ENCODE data around the gene STOML3.

The STOML3 gene

DNA sequence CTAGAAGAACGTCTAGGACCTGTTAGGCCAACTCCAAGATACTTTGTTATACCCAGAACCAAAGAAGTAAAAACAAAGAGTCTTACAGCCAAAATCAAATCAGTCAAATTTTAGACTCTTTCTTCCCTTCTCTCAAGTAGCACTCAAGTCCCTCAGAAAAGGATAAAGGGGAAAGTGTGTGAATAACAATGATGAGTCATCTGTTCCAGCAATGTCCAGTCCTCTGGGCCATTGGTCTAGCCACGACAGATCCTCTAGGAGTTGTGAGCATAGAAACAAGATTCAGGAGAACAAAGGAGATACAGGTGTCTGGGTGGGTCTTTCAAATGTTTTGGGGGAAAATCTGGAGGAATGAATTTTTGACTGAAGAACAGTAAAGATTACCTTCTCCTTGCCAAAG, 36.3 kb downstream of the STOML3 start:
- no peak overlapping the region for H3K4ac ChIP-seq (ENCODE audit: low read depth in 1 of 2, low read length in 2 of 2)
- H2BK12ac ChIP-seq (ENCODE audit: low read length in 2 of 2), result no peak overlapping the region

DNA sequence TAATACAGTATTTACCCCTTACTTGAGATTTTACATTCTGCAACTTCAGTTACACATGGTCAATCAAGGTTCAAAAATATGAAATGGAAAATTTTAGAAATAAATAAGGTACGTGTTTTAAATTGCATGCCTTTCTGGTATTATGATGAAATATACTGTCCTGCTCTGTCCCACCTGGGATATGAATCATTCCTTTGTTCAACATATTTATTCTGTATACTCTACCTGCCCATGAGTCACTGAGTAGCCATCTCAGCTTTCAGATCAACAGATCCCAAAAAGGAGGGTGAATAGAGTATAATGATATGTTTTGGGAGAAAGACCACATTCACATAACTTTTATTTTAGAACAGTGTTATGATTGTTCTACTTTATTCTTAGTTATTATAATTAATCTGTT, 37.8 kb downstream of the STOML3 start:
- no peak overlapping the region for H4K8ac ChIP-seq (ENCODE audit: low read length)
- H3K79me1 ChIP-seq (replicated peaks; ENCODE audit: low read length, poor library complexity, severe bottlenecking), result no peaks in the 10 kb centered on the region
- WGBS, result no CpG with 5 or more reads among the region's 1 CpG
- no peak overlapping the region for H4K91ac ChIP-seq (ENCODE audit: low read length)
- H2BK12ac ChIP-seq (ENCODE audit: low read length in 2 of 2), result no peak overlapping the region
- no peaks in the 10 kb centered on the region for H3K36me3 ChIP-seq (ENCODE audit: control insufficient read depth in 1 of 2, insufficient read depth in 2 of 2, low read depth in 1 of 2, low read length in 2 of 2)
- H3K4ac ChIP-seq (ENCODE audit: low read depth in 1 of 2, low read length in 2 of 2), result no peak overlapping the region
- H2BK120ac ChIP-seq (ENCODE audit: low read depth, low read length), result no peak overlapping the region
- H3K9me3 ChIP-seq (ENCODE audit: control insufficient read depth, low read length), result no peaks in the 10 kb centered on the region
- no peak overlapping the region for H3K27ac ChIP-seq (ENCODE audit: low read length, poor library complexity, severe bottlenecking)
- H3K4me2 ChIP-seq (ENCODE audit: low read length, poor library complexity, severe bottlenecking), result no peak overlapping the region
- H3K18ac ChIP-seq (ENCODE audit: low read depth in 1 of 2, low read length in 2 of 2), result no peak overlapping the region
- no peaks in the 10 kb centered on the region for H3K4me1 ChIP-seq (ENCODE audit: control insufficient read depth, insufficient read depth, low read depth, low read length)
- H2BK15ac ChIP-seq (ENCODE audit: low read depth, poor library complexity, severe bottlenecking), result no peak overlapping the region
- no peak for DNase-seq
- H3K14ac ChIP-seq (ENCODE audit: low read length in 2 of 2), result no peak overlapping the region
- H2AFZ ChIP-seq (ENCODE audit: low read depth, low read length), result no peak overlapping the region
- no peak overlapping the region for H3K4me3 ChIP-seq (ENCODE audit: insufficient read depth in 1 of 2, low read depth in 1 of 2, low read length in 2 of 2)
- H3K23ac ChIP-seq (ENCODE audit: low read length in 2 of 2), result no peak overlapping the region
- H2AK5ac ChIP-seq (ENCODE audit: low read length, severe bottlenecking), result no peak overlapping the region
- no peak overlapping the region for H2BK5ac ChIP-seq (ENCODE audit: low read depth, low read length, poor library complexity, severe bottlenecking)
- no peaks in the 10 kb centered on the region for H3K27me3 ChIP-seq (ENCODE audit: control insufficient read depth in 1 of 2, insufficient read depth in 1 of 2, low read length in 2 of 2)
- H3K9ac ChIP-seq (ENCODE audit: low read length), result no peak overlapping the region

More for the DNA sequence above, 36.3 kb downstream of the STOML3 start:
- H2AFZ ChIP-seq (ENCODE audit: low read depth, low read length), result no peak overlapping the region
- H3K4me2 ChIP-seq (ENCODE audit: low read length, poor library complexity, severe bottlenecking), result no peak overlapping the region
- no peak overlapping the region for H4K91ac ChIP-seq (ENCODE audit: low read length)
- no peak overlapping the region for H4K8ac ChIP-seq (ENCODE audit: low read length)
- H3K9me3 ChIP-seq (ENCODE audit: control insufficient read depth, low read length), result no peaks in the 10 kb centered on the region
- H3K27me3 ChIP-seq (ENCODE audit: control insufficient read depth in 1 of 2, insufficient read depth in 1 of 2, low read length in 2 of 2), result no peaks in the 10 kb centered on the region
- 56% methylated on average over 2 of the region's 2 CpGs for WGBS
- no peak overlapping the region for H3K23ac ChIP-seq (ENCODE audit: low read length in 2 of 2)
- no peak overlapping the region for H3K4me3 ChIP-seq (ENCODE audit: insufficient read depth in 1 of 2, low read depth in 1 of 2, low read length in 2 of 2)
- H3K27ac ChIP-seq (ENCODE audit: low read length, poor library complexity, severe bottlenecking), result no peak overlapping the region
- H2BK15ac ChIP-seq (ENCODE audit: low read depth, poor library complexity, severe bottlenecking), result no peak overlapping the region
- no peak overlapping the region for H3K18ac ChIP-seq (ENCODE audit: low read depth in 1 of 2, low read length in 2 of 2)
- no peak overlapping the region for H3K9ac ChIP-seq (ENCODE audit: low read length)
- no peak overlapping the region for H2BK120ac ChIP-seq (ENCODE audit: low read depth, low read length)
- H3K14ac ChIP-seq (ENCODE audit: low read length in 2 of 2), result no peak overlapping the region
- H3K79me1 ChIP-seq (replicated peaks; ENCODE audit: low read length, poor library complexity, severe bottlenecking), result no peaks in the 10 kb centered on the region
- no peaks in the 10 kb centered on the region for H3K4me1 ChIP-seq (ENCODE audit: control insufficient read depth, insufficient read depth, low read depth, low read length)
- no peak overlapping the region for H2BK5ac ChIP-seq (ENCODE audit: low read depth, low read length, poor library complexity, severe bottlenecking)
- H2AK5ac ChIP-seq (ENCODE audit: low read length, severe bottlenecking), result no peak overlapping the region
- peak; percentile 3 for DNase-seq
- H3K36me3 ChIP-seq (ENCODE audit: control insufficient read depth in 1 of 2, insufficient read depth in 2 of 2, low read depth in 1 of 2, low read length in 2 of 2), result no peaks in the 10 kb centered on the region

DNA sequence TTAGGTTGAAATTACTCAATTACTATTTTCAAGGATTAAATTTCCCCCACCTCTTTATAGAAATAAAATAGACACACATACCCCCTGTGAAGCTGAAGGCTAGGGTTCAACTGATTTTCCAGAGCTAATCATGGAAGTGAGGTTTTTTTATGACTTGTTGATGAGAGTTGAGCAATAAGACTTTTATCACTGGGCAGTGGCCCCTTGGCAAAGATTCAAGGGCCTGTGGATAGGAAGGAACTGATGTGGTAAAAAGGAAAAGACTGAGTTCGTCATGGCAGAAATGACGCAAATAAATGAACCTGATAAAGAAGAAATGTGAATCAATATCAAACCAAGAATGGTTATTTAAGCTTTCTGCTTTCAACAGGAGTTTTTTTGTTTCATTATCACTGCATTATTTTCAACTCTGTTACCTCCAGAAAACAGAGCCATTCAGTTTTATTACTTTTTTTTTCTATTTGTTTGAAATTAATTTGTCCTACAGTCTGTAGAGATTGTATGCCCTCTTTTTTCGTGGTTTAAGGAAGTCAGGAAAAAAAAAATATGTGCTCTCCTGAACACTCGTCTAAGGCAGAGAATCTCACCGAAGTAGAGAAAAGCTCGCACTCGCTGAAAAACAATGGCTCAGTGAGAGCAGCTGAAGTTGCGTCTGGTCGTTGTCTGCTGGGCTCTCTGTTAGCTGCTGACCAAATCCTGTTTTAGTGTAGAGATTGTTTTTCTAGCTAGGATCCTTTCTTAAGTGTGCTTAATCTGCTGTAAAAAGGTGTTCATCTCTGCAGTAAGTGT, 38.9 kb downstream of the STOML3 start:
- Histone ChIP-seq H4K91ac (ENCODE audit: low read length) (no peak overlapping the region), H3K9me3 (ENCODE audit: control insufficient read depth, low read length) (no peaks in the 10 kb centered on the region), H4K8ac (ENCODE audit: low read length) (no peak overlapping the region), H3K79me1 (replicated peaks; ENCODE audit: low read length, poor library complexity, severe bottlenecking) (no peaks in the 10 kb centered on the region), H2AFZ (ENCODE audit: low read depth, low read length) (no peak overlapping the region), H2BK15ac (ENCODE audit: low read depth, poor library complexity, severe bottlenecking) (no peak overlapping the region), H2BK5ac (ENCODE audit: low read depth, low read length, poor library complexity, severe bottlenecking) (no peak overlapping the region), H3K23ac (ENCODE audit: low read length in 2 of 2) (no peak overlapping the region), H2BK12ac (ENCODE audit: low read length in 2 of 2) (no peak overlapping the region), H3K4me3 (ENCODE audit: insufficient read depth in 1 of 2, low read depth in 1 of 2, low read length in 2 of 2) (no peak overlapping the region), H3K9ac (ENCODE audit: low read length) (no peak overlapping the region), H3K36me3 (ENCODE audit: control insufficient read depth in 1 of 2, insufficient read depth in 2 of 2, low read depth in 1 of 2, low read length in 2 of 2) (no peaks in the 10 kb centered on the region), H3K14ac (ENCODE audit: low read length in 2 of 2) (no peak overlapping the region), H3K4ac (ENCODE audit: low read depth in 1 of 2, low read length in 2 of 2) (no peak overlapping the region), H3K4me2 (ENCODE audit: low read length, poor library complexity, severe bottlenecking) (no peak overlapping the region), H3K27ac (ENCODE audit: low read length, poor library complexity, severe bottlenecking) (no peak overlapping the region), H2BK120ac (ENCODE audit: low read depth, low read length) (no peak overlapping the region), H2AK5ac (ENCODE audit: low read length, severe bottlenecking) (no peak overlapping the region), H3K4me1 (ENCODE audit: control insufficient read depth, insufficient read depth, low read depth, low read length) (no peaks in the 10 kb centered on the region), H3K18ac (ENCODE audit: low read depth in 1 of 2, low read length in 2 of 2) (no peak overlapping the region), H3K27me3 (ENCODE audit: control insufficient read depth in 1 of 2, insufficient read depth in 1 of 2, low read length in 2 of 2) (no peaks in the 10 kb centered on the region)
- 80% methylated on average over 8 of the region's 9 CpGs for WGBS
- DNase-seq, result no peak

DNA sequence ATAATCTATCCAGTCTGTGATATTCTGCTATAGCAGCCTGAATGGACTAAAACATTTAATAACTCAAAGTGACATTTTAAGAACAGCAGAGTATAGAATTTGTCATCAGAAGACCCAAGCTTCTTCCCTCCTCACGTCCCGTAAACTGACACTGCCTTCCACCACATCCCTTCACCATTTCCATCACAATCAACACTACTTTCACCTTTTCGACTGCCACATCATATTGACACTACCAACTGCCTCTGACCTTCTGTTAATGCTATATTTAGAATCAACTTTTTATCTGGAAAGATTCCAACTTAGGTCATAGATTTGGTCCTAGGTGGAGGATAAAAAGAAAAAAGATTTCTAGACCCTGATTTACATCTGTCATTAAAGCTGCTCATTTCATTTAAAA, 39.6 kb downstream of the STOML3 start:
- no peak overlapping the region for H4K8ac ChIP-seq (ENCODE audit: low read length)
- no peak overlapping the region for H2BK12ac ChIP-seq (ENCODE audit: low read length in 2 of 2)
- no peaks in the 10 kb centered on the region for H3K79me1 ChIP-seq (replicated peaks; ENCODE audit: low read length, poor library complexity, severe bottlenecking)
- H3K4me3 ChIP-seq (ENCODE audit: insufficient read depth in 1 of 2, low read depth in 1 of 2, low read length in 2 of 2), result no peak overlapping the region
- no peak overlapping the region for H2BK15ac ChIP-seq (ENCODE audit: low read depth, poor library complexity, severe bottlenecking)
- no peak overlapping the region for H4K91ac ChIP-seq (ENCODE audit: low read length)
- H2BK120ac ChIP-seq (ENCODE audit: low read depth, low read length), result no peak overlapping the region
- H3K36me3 ChIP-seq (ENCODE audit: control insufficient read depth in 1 of 2, insufficient read depth in 2 of 2, low read depth in 1 of 2, low read length in 2 of 2), result no peaks in the 10 kb centered on the region
- WGBS, result 38% methylated on average over 2 of the region's 3 CpGs
- H2AK5ac ChIP-seq (ENCODE audit: low read length, severe bottlenecking), result no peak overlapping the region
- H3K23ac ChIP-seq (ENCODE audit: low read length in 2 of 2), result no peak overlapping the region
- no peak overlapping the region for H3K4me2 ChIP-seq (ENCODE audit: low read length, poor library complexity, severe bottlenecking)
- H3K14ac ChIP-seq (ENCODE audit: low read length in 2 of 2), result no peak overlapping the region
- no peak overlapping the region for H3K9ac ChIP-seq (ENCODE audit: low read length)
- H3K27me3 ChIP-seq (ENCODE audit: control insufficient read depth in 1 of 2, insufficient read depth in 1 of 2, low read length in 2 of 2), result no peaks in the 10 kb centered on the region
- no peak overlapping the region for H2AFZ ChIP-seq (ENCODE audit: low read depth, low read length)
- H3K9me3 ChIP-seq (ENCODE audit: control insufficient read depth, low read length), result no peaks in the 10 kb centered on the region
- no peak overlapping the region for H3K27ac ChIP-seq (ENCODE audit: low read length, poor library complexity, severe bottlenecking)
- H2BK5ac ChIP-seq (ENCODE audit: low read depth, low read length, poor library complexity, severe bottlenecking), result no peak overlapping the region
- DNase-seq, result no peak
- H3K4ac ChIP-seq (ENCODE audit: low read depth in 1 of 2, low read length in 2 of 2), result no peak overlapping the region
- no peaks in the 10 kb centered on the region for H3K4me1 ChIP-seq (ENCODE audit: control insufficient read depth, insufficient read depth, low read depth, low read length)
- no peak overlapping the region for H3K18ac ChIP-seq (ENCODE audit: low read depth in 1 of 2, low read length in 2 of 2)
